ENCODE measurements around the gene AP5Z1. TPM values are rescaled to one million over a fixed set of nuclear protein-coding genes. Genes with fewer than 3 reads are reported as not detected.

AP5Z1 gene
- total RNA-seq, 4 donors from 2014 or later = 25.7 to 37.3 (median 31.5) TPM

GRCh38 chr7:4763091-4763793 lies 12.2 kb upstream of the AP5Z1 start:
- Histone ChIP-seq H3K36me3 (peaks cover 54 to 91% (median 72%) of the 10 kb centered on the region in 4 donors), H3K27ac (replicated peaks in 1 of 4) (no peak overlapping the region), H3K9me3 (no peaks in the 10 kb centered on the region), H3K4me3 (no peak overlapping the region), H3K27me3 (no peaks in the 10 kb centered on the region), H3K4me1 (peaks cover 0 to 35% (median 31%) of the 10 kb centered on the region in 4 donors)
- no peak for TF ChIP-seq EP300 (IDR thresholded peaks at IDR 0.05)
- TF ChIP-seq, protein P1, sequence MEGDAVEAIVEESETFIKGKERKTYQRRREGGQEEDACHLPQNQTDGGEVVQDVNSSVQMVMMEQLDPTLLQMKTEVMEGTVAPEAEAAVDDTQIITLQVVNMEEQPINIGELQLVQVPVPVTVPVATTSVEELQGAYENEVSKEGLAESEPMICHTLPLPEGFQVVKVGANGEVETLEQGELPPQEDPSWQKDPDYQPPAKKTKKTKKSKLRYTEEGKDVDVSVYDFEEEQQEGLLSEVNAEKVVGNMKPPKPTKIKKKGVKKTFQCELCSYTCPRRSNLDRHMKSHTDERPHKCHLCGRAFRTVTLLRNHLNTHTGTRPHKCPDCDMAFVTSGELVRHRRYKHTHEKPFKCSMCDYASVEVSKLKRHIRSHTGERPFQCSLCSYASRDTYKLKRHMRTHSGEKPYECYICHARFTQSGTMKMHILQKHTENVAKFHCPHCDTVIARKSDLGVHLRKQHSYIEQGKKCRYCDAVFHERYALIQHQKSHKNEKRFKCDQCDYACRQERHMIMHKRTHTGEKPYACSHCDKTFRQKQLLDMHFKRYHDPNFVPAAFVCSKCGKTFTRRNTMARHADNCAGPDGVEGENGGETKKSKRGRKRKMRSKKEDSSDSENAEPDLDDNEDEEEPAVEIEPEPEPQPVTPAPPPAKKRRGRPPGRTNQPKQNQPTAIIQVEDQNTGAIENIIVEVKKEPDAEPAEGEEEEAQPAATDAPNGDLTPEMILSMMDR (IDR thresholded peaks at IDR 0.05) = no peak
- TF ChIP-seq POLR2AphosphoS5 (IDR thresholded peaks at IDR 0.05) = no peak
- no peak for TF ChIP-seq POLR2A (IDR thresholded peaks at IDR 0.05; ENCODE audit: low read depth)
- 96% methylated on average over 24 of the region's 32 CpGs for WGBS
- DNase-seq (ENCODE audit: extremely low spot score) = no peak
- intact Hi-C loops (cut with DNase I) = no loop called here

- peaks cover 0 to 40% (median 36%) of the 10 kb centered on the region in 4 donors for H3K4me1 ChIP-seq
- intact Hi-C loops (cut with DNase I) = no loop called here
- 93% methylated on average over 20 of the region's 21 CpGs for WGBS
- H3K27ac ChIP-seq (replicated peaks in 1 of 4) = no peak overlapping the region
- no peaks in the 10 kb centered on the region for H3K27me3 ChIP-seq
- H3K9me3 ChIP-seq = no peaks in the 10 kb centered on the region
- no peak overlapping the region for H3K4me3 ChIP-seq
- peaks cover 49 to 85% (median 67%) of the 10 kb centered on the region in 4 donors for H3K36me3 ChIP-seq
- DNase-seq (ENCODE audit: extremely low spot score) = no peak
- no peak for TF ChIP-seq POLR2AphosphoS5 (IDR thresholded peaks at IDR 0.05)
- TF ChIP-seq EP300 (IDR thresholded peaks at IDR 0.05) = no peak
- TF ChIP-seq POLR2A (IDR thresholded peaks at IDR 0.05; ENCODE audit: low read depth) = no peak
- TF ChIP-seq, protein P1 (IDR thresholded peaks at IDR 0.05) = no peak
Measured at GRCh38 chr7:4763794-4764185, 11.6 kb upstream of the AP5Z1 start.

GRCh38 chr7:4764402-4765007 lies 10.9 kb upstream of the AP5Z1 start:
- Histone ChIP-seq H3K27me3 (no peaks in the 10 kb centered on the region), H3K27ac (replicated peaks in 1 of 4) (no peak overlapping the region), H3K9me3 (no peaks in the 10 kb centered on the region), H3K4me1 (peaks cover 7 to 47% (median 43%) of the 10 kb centered on the region in 4 donors), H3K36me3 (peaks cover 41 to 78% (median 59%) of the 10 kb centered on the region in 4 donors), H3K4me3 (no peak overlapping the region)
- no peak for DNase-seq (ENCODE audit: extremely low spot score)
- WGBS = 80% methylated on average over 20 of the region's 35 CpGs
- intact Hi-C loops (cut with DNase I) = no loop called here
- TF ChIP-seq EP300 (IDR thresholded peaks at IDR 0.05) (no peak), POLR2AphosphoS5 (IDR thresholded peaks at IDR 0.05) (no peak), POLR2A (IDR thresholded peaks at IDR 0.05; ENCODE audit: low read depth) (no peak)
- TF ChIP-seq, protein P1 (IDR thresholded peaks at IDR 0.05) = no peak

GRCh38 chr7:4765776-4766490 lies 9.5 kb upstream of the AP5Z1 start:
- TF ChIP-seq POLR2AphosphoS5 (IDR thresholded peaks at IDR 0.05) (no peak), POLR2A (IDR thresholded peaks at IDR 0.05; ENCODE audit: low read depth) (no peak), EP300 (IDR thresholded peaks at IDR 0.05) (no peak)
- TF ChIP-seq, protein P1 (IDR thresholded peaks at IDR 0.05) = peak in 2 of 3 experiments; percentile 29 to 46
- intact Hi-C loops (cut with DNase I) = no loop called here

More at GRCh38 chr7:4765776-4766490, 9.5 kb upstream of the AP5Z1 start:
- no peaks in the 10 kb centered on the region for H3K9me3 ChIP-seq
- WGBS = 77% methylated on average over 21 of the region's 23 CpGs
- DNase-seq (ENCODE audit: extremely low spot score) = no peak
- peaks cover 20 to 62% (median 57%) of the 10 kb centered on the region in 4 donors for H3K4me1 ChIP-seq
- no peak overlapping the region for H3K4me3 ChIP-seq
- H3K36me3 ChIP-seq = peaks cover 37 to 66% (median 46%) of the 10 kb centered on the region in 4 donors
- H3K27me3 ChIP-seq = no peaks in the 10 kb centered on the region
- H3K27ac ChIP-seq (replicated peaks in 1 of 4) = peak overlapping the region; percentile 88 to 91 (median 90)

All from esophagus muscularis mucosa (tissue), 4 donors.